OCI-LY3 (cell line): ENCODE results near the gene SORL1.

Experiments
- EZH2phosphoT487 ChIP-seq: fragments of 200-600 bp; shearing (Covaris generic); IDR thresholded peaks from 2 replicates; pipeline ENCODE4 v1.6.1; 2018; ENCODE audit warnings: antibody characterized with exemption, mixed run types, low read depth
- TF ChIP-seq, protein P1 (sequence below): fragments of 200-600, 300-600 bp; sonication (generic); IDR thresholded peaks from 2 replicates; pipeline ENCODE4 v1.5.1; 2014; ENCODE audit warnings: antibody characterized with exemption, low read length, low read depth

GRCh38 chr11:121517996-121518395 is 65.9 kb downstream of the SORL1 start:
- TF ChIP-seq, protein P1, sequence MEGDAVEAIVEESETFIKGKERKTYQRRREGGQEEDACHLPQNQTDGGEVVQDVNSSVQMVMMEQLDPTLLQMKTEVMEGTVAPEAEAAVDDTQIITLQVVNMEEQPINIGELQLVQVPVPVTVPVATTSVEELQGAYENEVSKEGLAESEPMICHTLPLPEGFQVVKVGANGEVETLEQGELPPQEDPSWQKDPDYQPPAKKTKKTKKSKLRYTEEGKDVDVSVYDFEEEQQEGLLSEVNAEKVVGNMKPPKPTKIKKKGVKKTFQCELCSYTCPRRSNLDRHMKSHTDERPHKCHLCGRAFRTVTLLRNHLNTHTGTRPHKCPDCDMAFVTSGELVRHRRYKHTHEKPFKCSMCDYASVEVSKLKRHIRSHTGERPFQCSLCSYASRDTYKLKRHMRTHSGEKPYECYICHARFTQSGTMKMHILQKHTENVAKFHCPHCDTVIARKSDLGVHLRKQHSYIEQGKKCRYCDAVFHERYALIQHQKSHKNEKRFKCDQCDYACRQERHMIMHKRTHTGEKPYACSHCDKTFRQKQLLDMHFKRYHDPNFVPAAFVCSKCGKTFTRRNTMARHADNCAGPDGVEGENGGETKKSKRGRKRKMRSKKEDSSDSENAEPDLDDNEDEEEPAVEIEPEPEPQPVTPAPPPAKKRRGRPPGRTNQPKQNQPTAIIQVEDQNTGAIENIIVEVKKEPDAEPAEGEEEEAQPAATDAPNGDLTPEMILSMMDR, result no peak
- TF ChIP-seq EZH2phosphoT487, result no peak
